Neural cell (in vitro differentiated cells): ENCODE measurements around the gene KCNIP2. TPM values are rescaled to one million over a fixed set of nuclear protein-coding genes. Genes with fewer than 3 reads are reported as not detected.

Source experiments
- H2AFZ ChIP-seq: fragments of 200-600, 300-800 bp; sonication (generic), shearing (Covaris generic); 2 replicates; pipeline ENCODE4 v1.6.0; 2014; ENCODE audit warnings: low read depth, mild to moderate bottlenecking, antibody characterized with exemption, low read length, moderate library complexity
- H3F3A ChIP-seq: fragments of 200-600 bp; shearing (Covaris generic); 2 replicates; pipeline ENCODE4 v1.6.1; 2016; ENCODE audit warnings: mild to moderate bottlenecking, moderate library complexity, mixed read lengths, antibody characterized with exemption, low read length; ENCODE audit not compliant: insufficient read depth, poor library complexity, severe bottlenecking
- H3K27ac ChIP-seq: fragments of 200-600, 300-800 bp; sonication (generic), shearing (Covaris generic); 2 replicates; pipeline ENCODE4 v1.5.1; 2014; ENCODE audit warnings: mild to moderate bottlenecking, low read length, moderate library complexity
- H3K27me3 ChIP-seq: fragments of 300-800, 200-600 bp; sonication (generic), shearing (Covaris generic); 2 replicates; pipeline ENCODE4 v1.6.0; 2014; ENCODE audit warnings: mild to moderate bottlenecking, low read depth, low read length, moderate library complexity; ENCODE audit not compliant: insufficient read depth
- H3K36me3 ChIP-seq: fragments of 300-800, 200-600 bp; sonication (generic), shearing (Covaris generic); 2 replicates; pipeline ENCODE4 v1.5.1; 2014; ENCODE audit warnings: mild to moderate bottlenecking, antibody characterized with exemption, low read length, moderate library complexity; ENCODE audit not compliant: insufficient read depth
- H3K4me2 ChIP-seq: fragments of 300-800, 200-600 bp; sonication (generic), shearing (Covaris generic); 2 replicates; pipeline ENCODE4 v1.6.0; 2014; ENCODE audit warnings: mild to moderate bottlenecking, low read length
- H3K4me3 ChIP-seq: fragments of 300-800, 200-600 bp; sonication (generic), shearing (Covaris generic); 2 replicates; pipeline ENCODE4 v1.5.1; 2014; ENCODE audit warnings: mild to moderate bottlenecking, low read length, moderate library complexity
- H3K79me2 ChIP-seq: fragments of 200-600 bp; shearing (Covaris generic); replicated peaks from 2 replicates; pipeline ENCODE4 v1.6.0; 2014; ENCODE audit warnings: mild to moderate bottlenecking, low read length, moderate library complexity; ENCODE audit not compliant: insufficient read depth
- H3K9ac ChIP-seq: fragments of 300-800, 200-600 bp; sonication (generic), shearing (Covaris generic); 2 replicates; pipeline ENCODE4 v1.6.1; 2016; ENCODE audit warnings: mild to moderate bottlenecking, low read length, mixed read lengths
- H3K9me2 ChIP-seq: fragments of 200-600 bp; shearing (Covaris generic); 2 replicates; pipeline ENCODE4 v1.6.1; 2016; ENCODE audit warnings: mild to moderate bottlenecking, low read length, mixed read lengths; ENCODE audit not compliant: insufficient read depth
- H3K9me3 ChIP-seq: fragments of 200-600, 300-800 bp; sonication (generic), shearing (Covaris generic); 2 replicates; pipeline ENCODE4 v1.6.1; 2016; ENCODE audit warnings: mild to moderate bottlenecking, mixed run types, low read length, moderate library complexity, mixed read lengths
- H4K20me1 ChIP-seq: fragments of 200-600 bp; shearing (Covaris generic); 2 replicates; pipeline ENCODE4 v1.6.1; 2016; ENCODE audit warnings: mild to moderate bottlenecking, mixed run types; ENCODE audit not compliant: insufficient read depth
- CTCF ChIP-seq: fragments of 450-650 bp; IDR thresholded peaks from 2 replicates; pipeline ENCODE4 v1.5.1; 2014; ENCODE audit warnings: antibody characterized with exemption, mild to moderate bottlenecking, moderate library complexity; ENCODE audit not compliant: poor library complexity, severe bottlenecking
- EP300 ChIP-seq: fragments of 450-650 bp; conservative IDR thresholded peaks from 2 replicates; pipeline ENCODE4 v1.6.1; 2014; ENCODE audit warnings: antibody characterized with exemption, mild to moderate bottlenecking, moderate library complexity; ENCODE audit not compliant: poor library complexity, severe bottlenecking
- EZH2 ChIP-seq: fragments of 200-600, 300-800 bp; shearing (Covaris generic), sonication (generic); IDR thresholded peaks from 2 replicates; pipeline ENCODE4 v1.6.1; 2014; ENCODE audit warnings: antibody characterized with exemption, low read length, borderline replicate concordance, mild to moderate bottlenecking; ENCODE audit not compliant: insufficient read depth, poor library complexity, severe bottlenecking
- MXI1 ChIP-seq: fragments of 450-650 bp; conservative IDR thresholded peaks from 2 replicates; pipeline ENCODE4 v1.6.1; 2014; ENCODE audit warnings: antibody characterized with exemption, mild to moderate bottlenecking; ENCODE audit not compliant: poor library complexity, severe bottlenecking
- POLR2AphosphoS5 ChIP-seq: IDR thresholded peaks from 2 replicates; pipeline ENCODE4 v1.6.1; 2012
- RAD21 ChIP-seq: fragments of 450-650 bp; conservative IDR thresholded peaks from 2 replicates; pipeline ENCODE4 v1.6.1; 2014; ENCODE audit warnings: antibody characterized with exemption, mild to moderate bottlenecking, moderate library complexity
- REST ChIP-seq: IDR thresholded peaks from 2 replicates; pipeline ENCODE4 v1.6.1; 2012; ENCODE audit warnings: borderline replicate concordance
- SMC3 ChIP-seq: fragments of 450-650 bp; conservative IDR thresholded peaks from 2 replicates; pipeline ENCODE4 v1.6.1; 2014; ENCODE audit warnings: antibody characterized with exemption, mild to moderate bottlenecking, moderate library complexity; ENCODE audit not compliant: poor library complexity
- TAF1 ChIP-seq: IDR thresholded peaks from 2 replicates; pipeline ENCODE4 v1.6.1; 2012; ENCODE audit warnings: low read depth
- polyA plus RNA-seq: library from polyadenylated mRNA; depleted of rRNA; stranded (reverse); fragments of >200 nt; gene quantifications from 2 replicates; pipeline ENCODE4 v1.2.3, GENCODE V29; 2014

The KCNIP2 gene
- polyA plus RNA-seq, 1 donor from 2014 or later: 10.0 TPM

- Histone ChIP-seq H3K27ac (no peak overlapping the region), H3K36me3 (no peaks in the 10 kb centered on the region), H3K9me3 (no peaks in the 10 kb centered on the region), H2AFZ (no peak overlapping the region), H3F3A (no peaks in the 10 kb centered on the region), H3K9me2 (no peaks in the 10 kb centered on the region), H3K79me2 (no peaks in the 10 kb centered on the region), H3K4me2 (no peak overlapping the region), H3K4me3 (no peak overlapping the region), H3K27me3 (no peaks in the 10 kb centered on the region), H3K9ac (no peak overlapping the region), H4K20me1 (no peaks in the 10 kb centered on the region)
- TF ChIP-seq POLR2AphosphoS5 (no peak), EZH2 (no peak), SMC3 (no peak), REST (no peak), CTCF (no peak), MXI1 (no peak)
Observed at GRCh38 chr10:101827919-101828600, 15.5 kb downstream of the KCNIP2 start.

GRCh38 chr10:101826852-101827434, 16.7 kb downstream of the KCNIP2 start:
- no peaks in the 10 kb centered on the region for H3K36me3 ChIP-seq
- TF ChIP-seq CTCF: no peak
- no peak for TF ChIP-seq REST
- TF ChIP-seq TAF1: no peak
- no peak for TF ChIP-seq POLR2AphosphoS5
- no peak for TF ChIP-seq EZH2
- TF ChIP-seq SMC3: no peak
- TF ChIP-seq EP300: no peak
- no peak for TF ChIP-seq RAD21
- no peak for TF ChIP-seq MXI1
- no peak overlapping the region for H3K4me3 ChIP-seq
- H4K20me1 ChIP-seq: no peaks in the 10 kb centered on the region
- H3K27ac ChIP-seq: no peak overlapping the region
- H2AFZ ChIP-seq: no peak overlapping the region
- no peaks in the 10 kb centered on the region for H3K9me2 ChIP-seq
- H3F3A ChIP-seq: no peaks in the 10 kb centered on the region
- H3K79me2 ChIP-seq: no peaks in the 10 kb centered on the region
- no peak overlapping the region for H3K9ac ChIP-seq
- no peak overlapping the region for H3K4me2 ChIP-seq
- no peaks in the 10 kb centered on the region for H3K27me3 ChIP-seq
- no peaks in the 10 kb centered on the region for H3K9me3 ChIP-seq
